Activated CD4-positive, CD25-positive, alpha-beta regulatory T cell treated with anti-CD3 and anti-CD28 coated beads, Interleukin-2, amount 50 U/mL, for 72 hours (primary cell): ENCODE data around the gene KIF25.
"Not testable (repeated sequence)": the region's sequence is repeated elsewhere in the genome, so short reads cannot be mapped to it uniquely, and the experiment has no call there.

ENCODE experiments used
- DNase-seq: peaks from one replicate; pipeline ENCODE4 v3.0.0; 2021

KIF25 gene

GRCh38 chr6:167976116-167976657 is 21.3 kb upstream of the KIF25 start:
- not testable (repeated sequence) for DNase-seq

- no peak for DNase-seq
Observed at GRCh38 chr6:167976708-167977107, 20.8 kb upstream of the KIF25 start.

- no peak for DNase-seq
Observed at GRCh38 chr6:167977717-167978467, 19.6 kb upstream of the KIF25 start.

- DNase-seq: no peak
Observed at GRCh38 chr6:167978607-167979006, 18.9 kb upstream of the KIF25 start.

- no peak for DNase-seq
Observed at GRCh38 chr6:167979436-167980139, 17.9 kb upstream of the KIF25 start.

GRCh38 chr6:167980911-167981580 is 16.4 kb upstream of the KIF25 start:
- DNase-seq: no peak

GRCh38 chr6:167981916-167982462 is 15.5 kb upstream of the KIF25 start:
- no peak for DNase-seq

GRCh38 chr6:167984144-167984719 is 13.2 kb upstream of the KIF25 start:
- DNase-seq: no peak

- no peak for DNase-seq
Observed at GRCh38 chr6:167984876-167985604, 12.4 kb upstream of the KIF25 start.

GRCh38 chr6:167985911-167986595 is 11.4 kb upstream of the KIF25 start:
- DNase-seq: no peak

GRCh38 chr6:167987396-167988153 is 9.9 kb upstream of the KIF25 start:
- no peak for DNase-seq

GRCh38 chr6:167988154-167988495 is 9.3 kb upstream of the KIF25 start:
- DNase-seq: no peak

GRCh38 chr6:167988945-167989841 is 8.3 kb upstream of the KIF25 start:
- no peak for DNase-seq

- DNase-seq: no peak
Observed at GRCh38 chr6:167990016-167990945, 7.2 kb upstream of the KIF25 start.

GRCh38 chr6:167993169-167993568 is 4.3 kb upstream of the KIF25 start:
- DNase-seq: no peak

- no peak for DNase-seq
Observed at GRCh38 chr6:167993831-167994230, 3.6 kb upstream of the KIF25 start.

- DNase-seq: no peak
Observed at GRCh38 chr6:167995302-167995701, 2.2 kb upstream of the KIF25 start.

GRCh38 chr6:167995731-167996151 is 1.7 kb upstream of the KIF25 start:
- DNase-seq: no peak
